ENCODE results near the gene GPX7. TPM values are rescaled to one million over a fixed set of nuclear protein-coding genes. Genes with fewer than 3 reads are reported as not detected.

The GPX7 gene
- total and polyA plus RNA-seq, 2 of the 4 experiments (the other 2 are of a cell fraction), result 3.4 to 3.8 TPM

GRCh38 chr1:52588535-52588934, 13.6 kb upstream of the GPX7 start:
- no peak for TF ChIP-seq CHD1 (IDR thresholded peaks at IDR 0.05; ENCODE audit: low read depth, low read length)
- no peak for TF ChIP-seq ELK1 (IDR thresholded peaks at IDR 0.05; ENCODE audit: borderline replicate concordance, low read depth, low read length)
- no peak for TF ChIP-seq FOS (IDR thresholded peaks at IDR 0.05; ENCODE audit: low read depth, low read length)
- TF ChIP-seq SMC3 (IDR thresholded peaks at IDR 0.05; ENCODE audit: low read depth, low read length), result no peak
- TF ChIP-seq MAFK (IDR thresholded peaks at IDR 0.05; ENCODE audit: low read depth, low read length), result no peak
- TF ChIP-seq BHLHE40 (IDR thresholded peaks at IDR 0.05; ENCODE audit: low read depth, low read length), result no peak
- TF ChIP-seq MAZ (IDR thresholded peaks at IDR 0.05; ENCODE audit: borderline replicate concordance, low read depth, low read length), result no peak
- no peak for TF ChIP-seq CEBPB (IDR thresholded peaks at IDR 0.05; ENCODE audit: low read depth, low read length)
- TF ChIP-seq RAD21 (IDR thresholded peaks at IDR 0.05; ENCODE audit: low read length), result no peak
- TF ChIP-seq MXI1 (IDR thresholded peaks at IDR 0.05; ENCODE audit: borderline replicate concordance, low read depth, low read length), result no peak
- TF ChIP-seq RFX5 (IDR thresholded peaks at IDR 0.05; ENCODE audit: low read depth, low read length), result no peak
- no peak for TF ChIP-seq NFE2L2 (IDR thresholded peaks at IDR 0.05; ENCODE audit: low read depth, low read length)
- no peak for TF ChIP-seq CTCF (conservative IDR thresholded peaks at IDR 0.05; ENCODE audit: low read depth, low read length)
- Histone ChIP-seq H2BK5ac (ENCODE audit: low read depth, low read length, poor library complexity, severe bottlenecking) (no peak overlapping the region), H4K20me1 (ENCODE audit: insufficient read depth, low read length) (no peaks in the 10 kb centered on the region), H3K4ac (ENCODE audit: low read depth, low read length) (no peak overlapping the region), H2AFZ (replicated peaks; ENCODE audit: low read length, poor library complexity) (no peak overlapping the region), H3K4me2 (ENCODE audit: low read depth, low read length) (no peak overlapping the region), H2AK9ac (replicated peaks; ENCODE audit: low read depth, low read length, poor library complexity) (no peak overlapping the region), H3K23ac (ENCODE audit: low read depth, low read length) (no peak overlapping the region), H4K5ac (ENCODE audit: low read depth, low read length) (no peak overlapping the region), H3K14ac (replicated peaks; ENCODE audit: low read depth, low read length) (no peak overlapping the region), H3K4me1 (ENCODE audit: control insufficient read depth, insufficient read depth, low read length) (no peaks in the 10 kb centered on the region), H3K18ac (ENCODE audit: low read depth, low read length) (no peak overlapping the region), H2BK120ac (ENCODE audit: low read depth, low read length) (no peak overlapping the region), H3K4me3 (ENCODE audit: insufficient read depth, low read depth, low read length) (no peak overlapping the region), H3K9me1 (ENCODE audit: insufficient read depth, low read length) (no peaks in the 10 kb centered on the region), H4K8ac (ENCODE audit: low read depth in 2 of 2, low read length in 2 of 2) (no peak overlapping the region), H2BK20ac (ENCODE audit: low read depth, low read length) (no peak overlapping the region), H3K27ac (ENCODE audit: insufficient read depth, low read length) (no peak overlapping the region), H3K9me3 (ENCODE audit: control insufficient read depth, insufficient read depth, low read length) (no peaks in the 10 kb centered on the region), H3K27me3 (ENCODE audit: control insufficient read depth, insufficient read depth, low read length) (peaks cover 19% of the 10 kb centered on the region), H2AK5ac (ENCODE audit: low read depth, low read length) (no peak overlapping the region), H3K36me3 (ENCODE audit: control insufficient read depth, insufficient read depth, low read length) (no peaks in the 10 kb centered on the region), H4K91ac (ENCODE audit: insufficient read depth, low read depth, low read length) (no peak overlapping the region), H3K9ac (ENCODE audit: low read depth, low read length) (no peak overlapping the region), H3K79me1 (ENCODE audit: low read depth in 1 of 2, low read length in 2 of 2) (no peaks in the 10 kb centered on the region), H3K56ac (ENCODE audit: extremely low read depth, insufficient read depth, low read length) (no peak overlapping the region), H2BK15ac (ENCODE audit: low read depth, low read length) (no peak overlapping the region)
- WGBS, 2 experiments (ENCODE audit: extremely low coverage in 2 of 2, insufficient read length in 1 of 2), result no CpG with 5 or more reads among the region's 1 CpG
- no peak for ATAC-seq (ENCODE audit: low read depth)
- intact Hi-C loops (cut with micrococcal nuclease), result no loop called here
- BruUV-seq (replicated peaks), result no TSS peak
- DNase-seq, result no peak
- CTCF ChIA-PET, result no interaction called here
- dilution Hi-C loops (cut with HindIII; ENCODE audit: low sequenced_read_pairs, unreplicated experiment), result no loop called here
- in situ Hi-C loops (cut with MboI; ENCODE audit: low sequenced_read_pairs), result no loop called here
- POLR2A ChIA-PET (ENCODE audit: unreplicated experiment), result no interaction called here
